K562 (cell line): ENCODE data around the gene HDAC1. TPM values are rescaled to one million over a fixed set of nuclear protein-coding genes. Genes with fewer than 3 reads are reported as not detected.

Source experiments
- ASH1L ChIP-seq: fragments of 450-650 bp; IDR thresholded peaks from 2 replicates; pipeline ENCODE4 v1.6.1; 2018; ENCODE audit warnings: borderline replicate concordance, mild to moderate bottlenecking, low read depth; ENCODE audit not compliant: partially characterized antibody
- BACH1 ChIP-seq: fragments of 200-800 bp; sonication (Bioruptor generic); IDR thresholded peaks from 2 replicates; pipeline ENCODE4 v1.6.1; 2016; ENCODE audit warnings: missing genetic modification characterization, missing compliant biosample characterization
- E2F5 ChIP-seq: sonication (generic); formaldehyde crosslinking; IDR thresholded peaks from 2 replicates; pipeline ENCODE4 v1.8.0; 2022; ENCODE audit warnings: mild to moderate bottlenecking, missing genetic modification reagents
- E4F1 ChIP-seq: fragments of 250-450 bp; sonication (Bioruptor Pico); IDR thresholded peaks from 2 replicates; pipeline ENCODE4 v1.5.0; 2021; ENCODE audit warnings: mild to moderate bottlenecking, borderline replicate concordance
- EZH2 ChIP-seq: IDR thresholded peaks from 2 replicates; pipeline ENCODE4 v1.6.1; 2012; ENCODE audit warnings: low read depth, mild to moderate bottlenecking, inconsistent platforms, low read length, borderline replicate concordance
- FOXP1 ChIP-seq: sonication (generic); formaldehyde crosslinking; IDR thresholded peaks from 2 replicates; pipeline ENCODE4 v1.8.0; 2022; ENCODE audit warnings: mild to moderate bottlenecking, missing genetic modification reagents
- HDGF ChIP-seq: fragments of 450-650 bp; IDR thresholded peaks from 2 replicates; pipeline ENCODE4 v1.6.1; 2016
- HSF4 ChIP-seq: fragments of 250-450 bp; sonication (Bioruptor Pico); IDR thresholded peaks from 2 replicates; pipeline ENCODE4 v2.1.2; 2022; ENCODE audit warnings: mild to moderate bottlenecking, moderate library complexity, borderline replicate concordance
- PBX2 ChIP-seq, 2 experiments: IDR thresholded peaks in 1 of 2; conservative IDR thresholded peaks in 1 of 2; 2 replicates each; pipeline ENCODE4 v1.6.1; 2016; ENCODE audit warnings: low read depth in 2 of 2, mild to moderate bottlenecking in 1 of 2, missing compliant biosample characterization in 1 of 2, missing genetic modification characterization in 1 of 2, moderate library complexity in 1 of 2
- POLR2A ChIP-seq: fragments of 450-650 bp; conservative IDR thresholded peaks from 2 replicates; pipeline ENCODE4 v1.6.1; 2016
- PRDM10 ChIP-seq: fragments of 450-650 bp; IDR thresholded peaks from 2 replicates; pipeline ENCODE4 v1.6.1; 2018; ENCODE audit not compliant: partially characterized antibody
- PRPF4 ChIP-seq: fragments of 200-400 bp; formaldehyde crosslinking; IDR thresholded peaks from one replicate; pipeline ENCODE4 v1.6.1; 2017; ENCODE audit warnings: low read length, low read depth, mild to moderate bottlenecking; ENCODE audit not compliant: insufficient read depth, poor library complexity, severe bottlenecking
- PYGO2 ChIP-seq: fragments of 450-650 bp; IDR thresholded peaks from 2 replicates; pipeline ENCODE4 v1.6.1; 2016; ENCODE audit warnings: mild to moderate bottlenecking, missing genetic modification characterization, moderate library complexity, missing compliant biosample characterization
- RUNX1 ChIP-seq: sonication (generic); IDR thresholded peaks from 2 replicates; pipeline ENCODE4 v1.6.1; 2016; ENCODE audit warnings: antibody characterized with exemption, low read depth
- TCF7 ChIP-seq: sonication (generic); IDR thresholded peaks from 2 replicates; pipeline ENCODE4 v1.6.1; 2016; ENCODE audit warnings: antibody characterized with exemption, borderline replicate concordance
- TGIF2 ChIP-seq: sonication (generic); formaldehyde crosslinking; IDR thresholded peaks from 2 replicates; pipeline ENCODE4 v1.8.1; 2022; ENCODE audit warnings: mild to moderate bottlenecking, missing genetic modification reagents, moderate library complexity
- ZFP1 ChIP-seq: fragments of 450-650 bp; formaldehyde crosslinking; IDR thresholded peaks from 2 replicates; pipeline ENCODE4 v1.4.0; 2020; ENCODE audit warnings: mild to moderate bottlenecking, mixed read lengths
- ZNF75A ChIP-seq: fragments of 450-650 bp; formaldehyde crosslinking; IDR thresholded peaks from 2 replicates; pipeline ENCODE4 v1.4.0; 2020; ENCODE audit warnings: mild to moderate bottlenecking
- polyA plus RNA-seq, 8 experiments: library from polyadenylated mRNA; depleted of rRNA in 4 of 8; stranded (reverse) in 5 of 8; unstranded in 3 of 8; fragments of >200 nt; fragmentation: Nextera tagmentation in 2 of 8; fragmentation: Illumina TruSeq in 1 of 8; extraction: Ambion mirVana in 2 of 8; extraction: Trizol in 1 of 8; gene quantifications; 2 replicates each; pipeline versions ENCODE4 v1.2.1 to v1.2.3, GENCODE V29; 2011 to 2014; ENCODE audit warnings: inconsistent platforms in 1 of 8, missing spikeins in 1 of 8
- total RNA-seq, 7 experiments: library from RNA; depleted of rRNA in 6 of 7; stranded (reverse); fragments of >200 nt in 6 of 7; fragmentation: Illumina TruSeq in 2 of 7; extraction: Trizol in 2 of 7; gene quantifications; 2 replicates each; pipeline versions ENCODE4 v1.2.1 to v1.2.3, GENCODE V29; 2011 to 2021; ENCODE audit warnings: low replicate concordance in 1 of 7

The HDAC1 gene
- total and polyA plus RNA-seq, 9 of the 15 experiments (the other 6 are each of a cell fraction or from before 2014, with no cell fraction given): 169 to 384 (median 193) TPM

- TF ChIP-seq PBX2 (CRISPR knock-in tag; IDR thresholded peaks at IDR 0.05; ENCODE audit: low read depth) (no peak), PBX2 (tag; conservative IDR thresholded peaks at IDR 0.05; ENCODE audit: low read depth) (no peak), PYGO2 (tag) (no peak), TGIF2 (CRISPR knock-in tag) (no peak), FOXP1 (no peak), ASH1L (peak; percentile 80), TCF7 (no peak), E4F1 (CRISPR knock-in tag) (no peak; the same call in 1 of the 2 replicates), HSF4 (CRISPR knock-in tag) (no peak), HDGF (0 out of 2 replicates have a peak, but pooled peaks have one; percentile 32), ZNF75A (CRISPR knock-in tag) (no peak), POLR2A (peak; percentile 89), PRDM10 (peak; percentile 99), E2F5 (no peak), BACH1 (tag) (no peak), EZH2 (no peak), ZFP1 (CRISPR knock-in tag) (no peak), PRPF4 (peak; percentile 62), RUNX1 (no peak)
Observed at GRCh38 chr1:32291708-32292538, at the start of gene HDAC1 (continued).
